ENCODE measurements around the gene C1orf210.

Gene C1orf210

DNA sequence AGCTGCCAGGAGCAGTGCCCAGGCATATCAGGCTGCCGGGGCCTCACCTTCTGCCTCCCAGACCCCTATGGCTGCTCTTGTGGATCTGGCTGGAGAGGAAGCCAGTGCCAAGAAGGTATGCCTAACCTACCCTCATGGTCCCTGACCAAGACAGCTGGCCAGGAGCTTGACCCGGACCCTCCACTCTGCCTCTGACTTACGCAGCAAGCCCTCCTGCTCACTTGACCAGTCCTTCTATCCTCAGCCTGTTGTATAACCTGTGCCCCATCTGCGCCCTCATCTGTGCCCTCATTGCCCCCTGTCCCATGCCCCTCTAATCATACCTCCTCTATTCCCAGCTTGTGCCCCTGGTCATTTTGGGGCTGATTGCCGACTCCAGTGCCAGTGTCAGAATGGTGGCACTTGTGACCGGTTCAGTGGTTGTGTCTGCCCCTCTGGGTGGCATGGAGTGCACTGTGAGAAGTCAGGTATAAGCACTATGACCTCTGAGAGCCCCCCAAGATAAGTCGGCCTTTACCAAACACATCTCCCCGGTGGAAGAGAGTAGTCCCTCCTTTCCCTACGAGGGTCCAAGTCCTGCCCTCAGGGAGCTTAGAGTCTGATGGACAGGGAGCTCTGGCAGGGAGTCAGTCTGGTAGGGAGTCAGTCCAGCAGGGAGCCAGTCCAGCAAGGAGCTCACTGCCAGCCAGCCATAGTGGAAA, 22.2 kb upstream of the C1orf210 start:
- no peaks in the 10 kb centered on the region for H3K27me3 ChIP-seq (ENCODE audit: insufficient read depth, low read length)
- H3K4me3 ChIP-seq (ENCODE audit: low read length) = no peak overlapping the region
- no peaks in the 10 kb centered on the region for H3K4me1 ChIP-seq (ENCODE audit: insufficient read depth, low read length)
- no peak overlapping the region for H2AFZ ChIP-seq (ENCODE audit: low read depth, low read length)
- H3K9me3 ChIP-seq (ENCODE audit: low read length) = no peaks in the 10 kb centered on the region
- no peaks in the 10 kb centered on the region for H3K36me3 ChIP-seq (ENCODE audit: insufficient read depth, low read length)

GRCh38 chr1:43306688-43307457, 21.5 kb upstream of the C1orf210 start:
- Histone ChIP-seq H2AFZ (ENCODE audit: low read depth, low read length) (no peak overlapping the region), H3K4me3 (ENCODE audit: low read length) (no peak overlapping the region), H3K27me3 (ENCODE audit: insufficient read depth, low read length) (no peaks in the 10 kb centered on the region), H3K36me3 (ENCODE audit: insufficient read depth, low read length) (no peaks in the 10 kb centered on the region), H3K9me3 (ENCODE audit: low read length) (no peaks in the 10 kb centered on the region), H3K4me1 (ENCODE audit: insufficient read depth, low read length) (no peaks in the 10 kb centered on the region)

GRCh38 chr1:43305926-43306687, 20.7 kb upstream of the C1orf210 start:
- Histone ChIP-seq H3K9me3 (ENCODE audit: low read length) (no peaks in the 10 kb centered on the region), H2AFZ (ENCODE audit: low read depth, low read length) (no peak overlapping the region), H3K4me1 (ENCODE audit: insufficient read depth, low read length) (no peaks in the 10 kb centered on the region), H3K27me3 (ENCODE audit: insufficient read depth, low read length) (no peaks in the 10 kb centered on the region), H3K36me3 (ENCODE audit: insufficient read depth, low read length) (no peaks in the 10 kb centered on the region), H3K4me3 (ENCODE audit: low read length) (no peak overlapping the region)

- Histone ChIP-seq H2AFZ (ENCODE audit: low read depth, low read length) (no peak overlapping the region), H3K27me3 (ENCODE audit: insufficient read depth, low read length) (no peaks in the 10 kb centered on the region), H3K9me3 (ENCODE audit: low read length) (no peaks in the 10 kb centered on the region), H3K4me3 (ENCODE audit: low read length) (no peak overlapping the region), H3K4me1 (ENCODE audit: insufficient read depth, low read length) (no peaks in the 10 kb centered on the region), H3K36me3 (ENCODE audit: insufficient read depth, low read length) (no peaks in the 10 kb centered on the region)
These were observed 20.1 kb upstream of the C1orf210 start for GRCh38 chr1:43305461-43305860.

- Histone ChIP-seq H3K9me3 (ENCODE audit: low read length) (no peaks in the 10 kb centered on the region), H2AFZ (ENCODE audit: low read depth, low read length) (no peak overlapping the region), H3K4me3 (ENCODE audit: low read length) (no peak overlapping the region), H3K36me3 (ENCODE audit: insufficient read depth, low read length) (no peaks in the 10 kb centered on the region), H3K27me3 (ENCODE audit: insufficient read depth, low read length) (no peaks in the 10 kb centered on the region), H3K4me1 (ENCODE audit: insufficient read depth, low read length) (no peaks in the 10 kb centered on the region)
These were observed 19.5 kb upstream of the C1orf210 start for GRCh38 chr1:43304771-43305300.

DNA sequence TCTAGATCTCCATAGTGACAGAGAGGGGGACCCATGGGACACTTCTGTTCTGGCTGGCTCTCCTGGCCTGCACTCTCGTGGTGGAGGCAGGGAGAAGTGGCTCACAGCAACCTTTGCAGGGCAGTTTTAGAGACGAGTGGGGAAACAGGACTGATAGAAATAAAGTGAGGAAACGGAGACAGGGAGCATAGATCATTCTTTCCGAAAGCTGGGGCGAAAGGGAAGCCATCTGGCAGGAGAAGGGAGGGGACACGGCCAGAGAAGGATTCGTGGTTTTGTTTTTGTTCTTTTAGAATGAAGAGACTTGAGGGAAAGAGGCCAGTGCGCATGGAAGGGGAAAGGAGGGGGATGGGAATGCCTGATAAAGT, 18.9 kb upstream of the C1orf210 start:
- H3K4me3 ChIP-seq (ENCODE audit: low read length) = no peak overlapping the region

GRCh38 chr1:43303471-43304313, 18.3 kb upstream of the C1orf210 start:
- H2AFZ ChIP-seq (ENCODE audit: low read depth, low read length) = no peak overlapping the region
- no peaks in the 10 kb centered on the region for H3K4me1 ChIP-seq (ENCODE audit: insufficient read depth, low read length)
- H3K4me3 ChIP-seq (ENCODE audit: low read length) = no peak overlapping the region
- H3K9me3 ChIP-seq (ENCODE audit: low read length) = no peaks in the 10 kb centered on the region
- H3K36me3 ChIP-seq (ENCODE audit: insufficient read depth, low read length) = no peaks in the 10 kb centered on the region
- H3K27me3 ChIP-seq (ENCODE audit: insufficient read depth, low read length) = no peaks in the 10 kb centered on the region

More for the DNA sequence above, 18.9 kb upstream of the C1orf210 start:
- Histone ChIP-seq H3K9me3 (ENCODE audit: low read length) (no peaks in the 10 kb centered on the region), H3K27me3 (ENCODE audit: insufficient read depth, low read length) (no peaks in the 10 kb centered on the region), H3K4me1 (ENCODE audit: insufficient read depth, low read length) (no peaks in the 10 kb centered on the region), H3K36me3 (ENCODE audit: insufficient read depth, low read length) (no peaks in the 10 kb centered on the region), H2AFZ (ENCODE audit: low read depth, low read length) (no peak overlapping the region)

DNA sequence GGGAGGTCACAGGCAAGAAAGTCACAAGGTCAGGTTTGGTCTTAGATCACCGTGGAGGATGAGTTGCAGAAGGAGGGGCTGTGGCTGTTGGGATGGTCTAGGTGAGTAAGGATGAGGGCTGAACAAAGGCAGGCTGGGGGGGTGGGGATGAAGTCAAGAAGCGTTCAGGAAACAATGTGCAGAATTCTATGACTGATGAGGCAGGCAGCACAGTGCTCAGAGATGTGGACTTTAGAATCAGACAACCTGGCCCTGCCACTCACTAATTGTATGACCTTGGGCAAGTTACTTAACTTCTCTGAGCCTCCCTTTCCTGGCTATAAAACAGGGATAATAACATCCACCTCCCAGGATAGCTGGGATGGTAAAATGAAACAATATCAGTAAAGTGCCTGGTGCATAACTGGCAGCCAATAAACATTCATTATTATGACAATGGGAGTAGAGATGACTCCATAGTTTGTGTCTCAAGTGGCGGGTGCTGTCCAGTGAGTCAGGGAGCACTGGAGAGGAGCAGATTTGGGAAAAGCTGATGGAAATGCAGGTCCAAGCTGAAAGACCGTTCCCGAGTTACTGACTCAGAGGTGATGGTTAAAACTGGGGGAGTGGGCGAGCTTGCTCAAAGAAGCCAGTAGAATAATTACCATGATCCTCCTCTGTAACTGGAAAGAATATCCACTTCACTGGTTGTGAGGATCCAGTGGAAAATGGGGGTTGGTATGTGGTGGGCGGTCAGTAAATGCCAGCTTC, 17.5 kb upstream of the C1orf210 start:
- Histone ChIP-seq H3K4me1 (ENCODE audit: insufficient read depth, low read length) (no peaks in the 10 kb centered on the region), H3K9me3 (ENCODE audit: low read length) (no peaks in the 10 kb centered on the region), H3K27me3 (ENCODE audit: insufficient read depth, low read length) (no peaks in the 10 kb centered on the region), H3K36me3 (ENCODE audit: insufficient read depth, low read length) (no peaks in the 10 kb centered on the region), H2AFZ (ENCODE audit: low read depth, low read length) (no peak overlapping the region), H3K4me3 (ENCODE audit: low read length) (no peak overlapping the region)

GRCh38 chr1:43302201-43302600, 16.8 kb upstream of the C1orf210 start:
- no peaks in the 10 kb centered on the region for H3K4me1 ChIP-seq (ENCODE audit: insufficient read depth, low read length)
- H3K9me3 ChIP-seq (ENCODE audit: low read length) = no peaks in the 10 kb centered on the region
- H3K27me3 ChIP-seq (ENCODE audit: insufficient read depth, low read length) = no peaks in the 10 kb centered on the region
- H2AFZ ChIP-seq (ENCODE audit: low read depth, low read length) = no peak overlapping the region
- H3K36me3 ChIP-seq (ENCODE audit: insufficient read depth, low read length) = no peaks in the 10 kb centered on the region
- H3K4me3 ChIP-seq (ENCODE audit: low read length) = no peak overlapping the region

DNA sequence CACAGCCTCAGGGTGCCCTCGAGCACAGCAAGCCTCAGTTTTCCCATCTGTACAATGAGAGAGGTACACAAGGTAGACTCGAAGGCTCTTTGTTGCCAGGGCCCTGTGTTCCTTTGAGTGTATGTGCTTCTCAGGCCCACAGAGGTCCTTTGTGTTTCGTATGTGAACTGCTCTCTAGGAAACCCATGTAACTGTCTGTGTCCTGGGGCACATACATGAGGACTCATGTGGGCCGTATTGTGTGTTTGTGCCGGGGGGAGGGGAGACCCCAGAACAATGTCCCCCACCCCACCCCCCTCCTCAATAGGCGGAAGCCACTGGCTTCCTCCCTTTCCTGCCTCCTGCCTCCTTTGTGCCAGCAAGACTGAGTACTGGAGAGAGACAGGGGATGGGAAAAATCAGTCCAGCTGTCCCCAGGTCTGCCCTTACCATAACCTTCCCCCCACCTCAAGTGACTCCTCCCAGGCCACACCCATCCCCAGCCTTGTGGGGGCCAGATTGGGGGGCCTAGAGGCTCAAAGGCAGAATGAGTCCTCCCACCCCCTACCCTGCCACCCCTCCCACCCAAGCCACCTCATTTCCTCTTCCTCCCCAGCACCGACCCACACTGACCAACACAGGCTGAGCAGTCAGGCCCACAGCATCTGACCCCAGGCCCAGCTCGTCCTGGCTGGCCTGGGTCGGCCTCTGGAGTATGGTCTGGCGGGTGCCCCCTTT, 15.2 kb upstream of the C1orf210 start, which contains the start of gene TIE1:
TSS of gene TIE1 (plus strand) at position 605 of the 717 bp plus-strand sequence. CDS start at position 695, 90 bp downstream.
- no peak within 1 kb of the TSS for H3K4me3 ChIP-seq (ENCODE audit: low read length)
- H3K27me3 ChIP-seq (ENCODE audit: insufficient read depth, low read length) = no peaks in the 10 kb centered on the region
- no peaks in the 10 kb centered on the region for H3K9me3 ChIP-seq (ENCODE audit: low read length)
- no peaks in the 10 kb centered on the region for H3K36me3 ChIP-seq (ENCODE audit: insufficient read depth, low read length)
- peaks cover 10% of the 10 kb centered on the region for H3K4me1 ChIP-seq (ENCODE audit: insufficient read depth, low read length)
- no peak within 1 kb of the TSS for H2AFZ ChIP-seq (ENCODE audit: low read depth, low read length)

DNA sequence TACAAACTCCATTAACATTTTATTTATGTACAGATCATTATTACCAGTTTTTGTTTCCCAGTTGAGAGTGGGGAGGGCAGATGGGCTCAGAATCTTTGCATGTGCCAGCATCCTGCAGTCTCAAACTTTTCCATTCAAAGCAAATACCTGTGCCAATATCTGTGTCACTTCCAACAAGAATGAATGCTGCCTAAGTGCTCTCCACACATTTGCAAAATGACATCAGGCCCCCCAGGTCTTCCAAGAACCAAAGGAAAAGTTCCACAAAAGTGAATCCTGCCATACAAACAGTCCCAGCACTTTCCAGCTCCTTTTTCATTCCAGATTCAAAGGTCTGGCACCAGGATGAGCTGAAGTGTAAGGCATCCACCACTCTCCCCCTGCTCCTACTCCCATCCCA, 13.7 kb upstream of the C1orf210 start:
- Histone ChIP-seq H3K9me3 (ENCODE audit: low read length) (no peaks in the 10 kb centered on the region), H3K4me3 (ENCODE audit: low read length) (no peak overlapping the region), H3K27me3 (ENCODE audit: insufficient read depth, low read length) (no peaks in the 10 kb centered on the region), H3K4me1 (ENCODE audit: insufficient read depth, low read length) (peaks cover 17% of the 10 kb centered on the region), H3K36me3 (ENCODE audit: insufficient read depth, low read length) (no peaks in the 10 kb centered on the region), H2AFZ (ENCODE audit: low read depth, low read length) (no peak overlapping the region)
